Smooth muscle cell (in vitro differentiated cells): ENCODE measurements around the gene SLC22A3. TPM values are rescaled to one million over a fixed set of nuclear protein-coding genes. Genes with fewer than 3 reads are reported as not detected.
"Not testable (repeated sequence)": the region's sequence is repeated elsewhere in the genome, so short reads cannot be mapped to it uniquely, and the experiment has no call there.

Experiments
- DNase-seq: peaks from one replicate; lab custom pipeline; 2025; ENCODE audit not compliant: unreplicated experiment; lab: John Stamatoyannopoulos, UW
- H2AFZ ChIP-seq: fragments of 200-600 bp; sonication (generic); 2 replicates; pipeline ENCODE4 v1.6.0; 2016; ENCODE audit warnings: antibody characterized with exemption, low read depth, mild to moderate bottlenecking
- H3F3A ChIP-seq: fragments of 200-600 bp; sonication (generic); 2 replicates; pipeline ENCODE4 v1.6.0; 2017; ENCODE audit warnings: antibody characterized with exemption, low read depth
- H3K27ac ChIP-seq: fragments of 200-600 bp; sonication (generic); 2 replicates; pipeline ENCODE4 v1.5.1; 2016; ENCODE audit warnings: low read depth, mild to moderate bottlenecking
- H3K27me3 ChIP-seq: fragments of 200-600 bp; sonication (generic); 2 replicates; pipeline ENCODE4 v1.6.1; 2016; ENCODE audit warnings: low read depth, mild to moderate bottlenecking
- H3K36me3 ChIP-seq: fragments of 200-600 bp; sonication (generic); 2 replicates; pipeline ENCODE4 v1.5.1; 2016; ENCODE audit warnings: low read depth
- H3K4me1 ChIP-seq: fragments of 200-600 bp; sonication (generic); 2 replicates; pipeline ENCODE4 v1.5.1; 2016; ENCODE audit warnings: low read depth
- H3K4me2 ChIP-seq: fragments of 200-600 bp; sonication (generic); 2 replicates; pipeline ENCODE4 v1.6.0; 2016; ENCODE audit warnings: mild to moderate bottlenecking
- H3K4me3 ChIP-seq: fragments of 200-600 bp; sonication (generic); 2 replicates; pipeline ENCODE4 v1.5.1; 2016; ENCODE audit warnings: mild to moderate bottlenecking
- H3K79me2 ChIP-seq: fragments of 200-600 bp; sonication (generic); 2 replicates; pipeline ENCODE4 v1.6.0; 2016; ENCODE audit warnings: low read depth, mild to moderate bottlenecking
- H3K9ac ChIP-seq: fragments of 200-600 bp; sonication (generic); 2 replicates; pipeline ENCODE4 v1.6.0; 2016; ENCODE audit warnings: low read depth
- H3K9me3 ChIP-seq: fragments of 200-600 bp; sonication (generic); replicated peaks from 2 replicates; pipeline ENCODE4 v1.5.1; 2016; ENCODE audit warnings: low read depth
- H4K20me1 ChIP-seq: fragments of 200-600 bp; sonication (generic); 2 replicates; pipeline ENCODE4 v1.6.0; 2016; ENCODE audit warnings: low read depth
- WGBS: methylation state at CpG from one replicate; pipeline ENCODE4 v1.1.7; 2016; ENCODE audit warnings: low lambda C conversion rate; 5-methylcytosine and 5-hydroxymethylcytosine counted together
- polyA plus RNA-seq: library from polyadenylated mRNA; unstranded; fragments of >200 nt; fragmentation: Nextera tagmentation; extraction: Ambion mirVana; gene quantifications from 2 replicates; pipeline ENCODE4 v1.2.1, GENCODE V29; 2016
- total RNA-seq: library from RNA; depleted of rRNA; stranded (reverse); fragments of >200 nt; gene quantifications from 2 replicates; pipeline ENCODE4 v1.2.3, GENCODE V29; 2014
- TF ChIP-seq, protein P1 (sequence below): fragments of 200-600 bp; sonication (generic); IDR thresholded peaks from 2 replicates; pipeline ENCODE4 v1.5.1; 2017; ENCODE audit warnings: borderline replicate concordance, mild to moderate bottlenecking, antibody characterized with exemption; ENCODE audit not compliant: insufficient read depth, poor library complexity, severe bottlenecking

Gene SLC22A3
- total and polyA plus RNA-seq, 2 experiments from 2014 or later = 59.5 to 69.5 TPM

DNA sequence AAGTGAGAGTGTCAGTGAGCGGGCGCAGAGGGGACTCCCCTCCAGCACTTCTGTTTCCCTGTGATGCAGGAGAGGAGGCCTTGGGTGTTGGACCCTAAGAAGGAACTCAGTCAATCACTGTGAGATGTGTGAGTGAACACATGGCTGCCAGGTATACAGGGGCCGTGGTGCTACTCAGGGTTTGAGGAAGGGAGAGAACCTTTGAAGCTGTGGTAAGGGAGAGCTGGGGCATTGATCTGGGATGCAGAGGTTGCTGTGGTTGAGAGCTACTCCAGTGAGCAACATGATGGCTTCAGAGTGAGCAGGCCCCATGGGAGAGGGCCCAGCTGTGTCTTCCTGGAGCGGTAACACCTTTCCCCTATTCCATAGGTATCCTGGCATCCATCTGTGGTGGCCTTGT lies 99.2 kb downstream of the SLC22A3 start:
- no peak overlapping the region for H3K4me2 ChIP-seq
- no peak overlapping the region for H3K27ac ChIP-seq
- no peak overlapping the region for H2AFZ ChIP-seq
- DNase-seq = no peak
- no peak overlapping the region for H3K4me3 ChIP-seq
- no peaks in the 10 kb centered on the region for H3K79me2 ChIP-seq
- peaks cover 5% of the 10 kb centered on the region for H3F3A ChIP-seq
- TF ChIP-seq, protein P1, sequence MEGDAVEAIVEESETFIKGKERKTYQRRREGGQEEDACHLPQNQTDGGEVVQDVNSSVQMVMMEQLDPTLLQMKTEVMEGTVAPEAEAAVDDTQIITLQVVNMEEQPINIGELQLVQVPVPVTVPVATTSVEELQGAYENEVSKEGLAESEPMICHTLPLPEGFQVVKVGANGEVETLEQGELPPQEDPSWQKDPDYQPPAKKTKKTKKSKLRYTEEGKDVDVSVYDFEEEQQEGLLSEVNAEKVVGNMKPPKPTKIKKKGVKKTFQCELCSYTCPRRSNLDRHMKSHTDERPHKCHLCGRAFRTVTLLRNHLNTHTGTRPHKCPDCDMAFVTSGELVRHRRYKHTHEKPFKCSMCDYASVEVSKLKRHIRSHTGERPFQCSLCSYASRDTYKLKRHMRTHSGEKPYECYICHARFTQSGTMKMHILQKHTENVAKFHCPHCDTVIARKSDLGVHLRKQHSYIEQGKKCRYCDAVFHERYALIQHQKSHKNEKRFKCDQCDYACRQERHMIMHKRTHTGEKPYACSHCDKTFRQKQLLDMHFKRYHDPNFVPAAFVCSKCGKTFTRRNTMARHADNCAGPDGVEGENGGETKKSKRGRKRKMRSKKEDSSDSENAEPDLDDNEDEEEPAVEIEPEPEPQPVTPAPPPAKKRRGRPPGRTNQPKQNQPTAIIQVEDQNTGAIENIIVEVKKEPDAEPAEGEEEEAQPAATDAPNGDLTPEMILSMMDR = no peak
- no peaks in the 10 kb centered on the region for H3K4me1 ChIP-seq
- no peak overlapping the region for H3K9ac ChIP-seq
- H4K20me1 ChIP-seq = no peaks in the 10 kb centered on the region
- 96% methylated on average over 4 of the region's 4 CpGs for WGBS
- no peaks in the 10 kb centered on the region for H3K36me3 ChIP-seq
- H3K9me3 ChIP-seq = no peaks in the 10 kb centered on the region
- no peaks in the 10 kb centered on the region for H3K27me3 ChIP-seq

GRCh38 chr6:160449787-160450186 lies 101.6 kb downstream of the SLC22A3 start:
- H3K4me1 ChIP-seq, H3K36me3 ChIP-seq, H3K27ac ChIP-seq, H3K9me3 ChIP-seq, H3K4me2 ChIP-seq, H2AFZ ChIP-seq, H3K79me2 ChIP-seq, DNase-seq, H3F3A ChIP-seq, H3K9ac ChIP-seq, H3K4me3 ChIP-seq, H3K27me3 ChIP-seq, H4K20me1 ChIP-seq: not testable (repeated sequence)
- WGBS = 94% methylated on average over 4 of the region's 4 CpGs

- Histone ChIP-seq H3K27ac (no peak overlapping the region), H3K36me3 (no peaks in the 10 kb centered on the region), H3K4me2 (no peak overlapping the region), H3K4me3 (no peak overlapping the region), H3K27me3 (no peaks in the 10 kb centered on the region), H2AFZ (no peak overlapping the region), H3F3A (peaks cover 5% of the 10 kb centered on the region), H3K79me2 (no peaks in the 10 kb centered on the region), H3K4me1 (no peaks in the 10 kb centered on the region), H3K9me3 (no peaks in the 10 kb centered on the region), H3K9ac (no peak overlapping the region), H4K20me1 (no peaks in the 10 kb centered on the region)
- TF ChIP-seq, protein P1 = no peak
- no peak for DNase-seq
- WGBS = 98% methylated on average over 5 of the region's 5 CpGs
Observed at GRCh38 chr6:160450849-160451248, 102.7 kb downstream of the SLC22A3 start.

DNA sequence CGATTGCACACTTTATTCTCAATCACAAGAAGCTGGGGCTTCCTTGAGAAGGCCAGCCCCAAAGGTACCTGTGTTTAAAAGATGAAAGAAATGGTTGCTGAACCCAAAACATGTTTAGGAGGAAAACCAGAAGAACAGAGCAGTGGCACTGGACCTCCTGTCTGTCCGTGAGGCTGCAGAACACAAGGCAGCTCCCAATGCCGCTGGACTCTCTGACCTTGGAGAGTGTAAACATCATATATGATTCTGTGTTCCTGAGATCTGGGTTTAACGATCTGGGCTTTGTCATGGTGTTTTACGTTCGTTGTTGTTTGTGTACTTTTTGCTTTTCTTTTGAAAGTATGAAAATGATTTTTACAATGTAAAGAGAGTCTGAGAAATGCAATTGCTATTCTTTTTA lies 106.1 kb downstream of the SLC22A3 start:
- Histone ChIP-seq H2AFZ (no peak overlapping the region), H4K20me1 (no peaks in the 10 kb centered on the region), H3K36me3 (no peaks in the 10 kb centered on the region), H3F3A (peaks cover 5% of the 10 kb centered on the region), H3K79me2 (no peaks in the 10 kb centered on the region), H3K4me1 (no peaks in the 10 kb centered on the region), H3K27me3 (no peaks in the 10 kb centered on the region), H3K9ac (no peak overlapping the region), H3K4me2 (no peak overlapping the region), H3K27ac (no peak overlapping the region), H3K9me3 (no peaks in the 10 kb centered on the region), H3K4me3 (no peak overlapping the region)
- no peak for DNase-seq
- TF ChIP-seq, protein P1 = no peak
- 79% methylated on average over 6 of the region's 6 CpGs for WGBS
